ENCODE results near the gene MAB21L3.

DNA sequence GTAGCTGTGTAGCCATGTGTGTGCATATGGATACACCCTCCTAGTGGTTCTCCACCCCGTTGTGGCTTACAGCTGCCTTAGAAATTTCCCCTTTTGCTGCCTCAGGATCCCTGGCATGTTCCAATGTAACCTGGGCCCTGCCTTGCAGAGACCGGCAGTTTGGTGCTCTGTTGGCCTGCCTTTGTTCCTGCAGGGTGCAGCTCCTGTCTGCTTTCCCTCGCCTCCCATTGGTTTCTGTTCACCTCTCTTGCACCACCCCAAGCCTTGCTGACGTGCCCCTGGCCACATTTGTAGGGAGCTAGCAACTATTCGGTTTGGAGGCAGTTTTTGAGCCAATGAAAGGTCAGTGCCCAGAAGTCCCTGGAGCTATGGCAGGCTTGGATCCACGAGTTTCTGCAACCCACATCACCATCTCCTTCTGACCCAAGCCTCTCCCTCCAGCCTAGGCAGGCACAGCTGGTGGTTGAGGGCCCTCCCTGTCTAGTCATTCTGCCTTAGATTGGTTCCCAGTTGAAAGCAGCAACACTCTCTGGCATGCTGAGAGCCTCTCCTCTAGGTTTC lies 54.9 kb downstream of the MAB21L3 start:
- TF ChIP-seq, protein P1, sequence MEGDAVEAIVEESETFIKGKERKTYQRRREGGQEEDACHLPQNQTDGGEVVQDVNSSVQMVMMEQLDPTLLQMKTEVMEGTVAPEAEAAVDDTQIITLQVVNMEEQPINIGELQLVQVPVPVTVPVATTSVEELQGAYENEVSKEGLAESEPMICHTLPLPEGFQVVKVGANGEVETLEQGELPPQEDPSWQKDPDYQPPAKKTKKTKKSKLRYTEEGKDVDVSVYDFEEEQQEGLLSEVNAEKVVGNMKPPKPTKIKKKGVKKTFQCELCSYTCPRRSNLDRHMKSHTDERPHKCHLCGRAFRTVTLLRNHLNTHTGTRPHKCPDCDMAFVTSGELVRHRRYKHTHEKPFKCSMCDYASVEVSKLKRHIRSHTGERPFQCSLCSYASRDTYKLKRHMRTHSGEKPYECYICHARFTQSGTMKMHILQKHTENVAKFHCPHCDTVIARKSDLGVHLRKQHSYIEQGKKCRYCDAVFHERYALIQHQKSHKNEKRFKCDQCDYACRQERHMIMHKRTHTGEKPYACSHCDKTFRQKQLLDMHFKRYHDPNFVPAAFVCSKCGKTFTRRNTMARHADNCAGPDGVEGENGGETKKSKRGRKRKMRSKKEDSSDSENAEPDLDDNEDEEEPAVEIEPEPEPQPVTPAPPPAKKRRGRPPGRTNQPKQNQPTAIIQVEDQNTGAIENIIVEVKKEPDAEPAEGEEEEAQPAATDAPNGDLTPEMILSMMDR (IDR thresholded peaks at IDR 0.05; ENCODE audit: low read length): no peak
- no peak for TF ChIP-seq EZH2 (IDR thresholded peaks at IDR 0.05; ENCODE audit: borderline replicate concordance, low read length)

Data from OCI-LY1 (cell line).